Small intestine (tissue), 7 donors: ENCODE measurements around the gene CEMIP. TPM values are rescaled to one million over a fixed set of nuclear protein-coding genes. Genes with fewer than 3 reads are reported as not detected.

ENCODE experiments used
- DNase-seq, 2 donors: peaks; one replicate each; pipeline versions ENCODE4 v3.0.0 to v3.0.0-alpha.2; 2013
- FAIRE-seq: peaks from 2 replicates; lab custom pipeline; 2012; peaks lifted over from hg19 to GRCh38; lab: Jason Lieb, UNC
- H3K27ac ChIP-seq, 3 donors: one replicate each; pipeline ENCODE4 v1.5.1; 2013; ENCODE audit warnings: low read length in 2 of 3, mild to moderate bottlenecking in 2 of 3, control low read depth in 1 of 3, inconsistent platforms in 1 of 3, low read depth in 1 of 3, moderate library complexity in 1 of 3
- H3K27me3 ChIP-seq, 3 donors: one replicate each; pipeline ENCODE4 v1.6.1; 2013; ENCODE audit warnings: low read length in 3 of 3, inconsistent platforms in 1 of 3; ENCODE audit not compliant: control insufficient read depth in 3 of 3, insufficient read depth in 3 of 3
- H3K36me3 ChIP-seq, 3 donors: one replicate each; pipeline ENCODE4 v1.6.1; 2013; ENCODE audit warnings: low read length in 3 of 3, inconsistent platforms in 1 of 3, low read depth in 1 of 3, mild to moderate bottlenecking in 1 of 3, moderate library complexity in 1 of 3; ENCODE audit not compliant: control insufficient read depth in 3 of 3, insufficient read depth in 2 of 3
- H3K4me1 ChIP-seq, 3 donors: one replicate each; pipeline ENCODE4 v1.6.1; 2013; ENCODE audit warnings: low read length in 2 of 3, inconsistent platforms in 1 of 3, low read depth in 1 of 3, mild to moderate bottlenecking in 1 of 3, moderate library complexity in 1 of 3; ENCODE audit not compliant: control insufficient read depth in 3 of 3, insufficient read depth in 2 of 3
- H3K4me3 ChIP-seq, 3 donors: one replicate each; pipeline ENCODE4 v1.5.1; 2013; ENCODE audit warnings: low read length in 3 of 3, control low read depth in 1 of 3, inconsistent platforms in 1 of 3, low read depth in 1 of 3, mild to moderate bottlenecking in 1 of 3, moderate library complexity in 1 of 3
- H3K9me3 ChIP-seq, 2 donors: one replicate each; pipeline ENCODE4 v1.6.1; 2013; ENCODE audit warnings: low read depth in 1 of 2, low read length in 1 of 2; ENCODE audit not compliant: control insufficient read depth in 2 of 2, insufficient read depth in 1 of 2
- WGBS, 3 donors: extraction: QIAGEN DNeasy Blood & Tissue Kit; methylation state at CpG; one replicate each; pipeline ENCODE4 v1.1.7; 2013; 5-methylcytosine and 5-hydroxymethylcytosine counted together
- polyA plus RNA-seq, 4 donors: library from polyadenylated mRNA; stranded (reverse) in 3 of 4; unstranded in 1 of 4; fragments of 200-250 nt in 3 of 4; fragments of 120-200 nt in 1 of 4; gene quantifications; one replicate each; pipeline versions ENCODE4 v1.2.1 to v1.2.3, GENCODE V29; 2013
- donor health status: healthy with polysubstance abuse.
- donor health status: control.
- donor health status: control.
- donor health status: Bipolar disorder and iron deficiency.
- donor health status: healthy.

CEMIP gene
- polyA plus RNA-seq, 4 donors = 0.27 to 1.4 (median 0.93) TPM

DNA sequence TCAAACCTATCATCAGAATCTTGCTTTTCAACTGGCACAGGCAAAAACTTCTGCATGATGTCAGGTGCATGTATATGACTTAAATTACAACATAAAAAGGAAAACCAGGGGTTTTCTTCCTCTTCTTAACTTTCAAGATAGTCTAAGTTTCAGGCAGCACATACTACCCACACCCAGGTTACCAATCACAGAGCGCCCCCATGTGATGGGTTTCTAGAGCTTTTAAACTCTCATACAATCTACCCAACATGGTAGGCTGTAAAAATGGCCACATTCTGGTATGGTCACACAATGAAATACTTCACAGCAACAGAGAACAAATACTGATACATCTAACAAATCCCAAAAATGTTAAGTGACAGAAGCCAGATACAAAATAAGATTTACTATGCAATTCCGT, 203.0 kb downstream of the CEMIP start:
- Histone ChIP-seq H3K9me3 (no peaks in the 10 kb centered on the region), H3K4me1 (peaks cover 0 to 1% (median 0%) of the 10 kb centered on the region in 3 donors), H3K4me3 (no peak overlapping the region), H3K27ac (no peak overlapping the region), H3K27me3 (no peaks in the 10 kb centered on the region), H3K36me3 (peaks cover 8 to 33% (median 9%) of the 10 kb centered on the region in 3 donors)
- DNase-seq = no peak
- FAIRE-seq = no peak
- WGBS, 3 donors = 91 to 95% (median 92%) methylated on average over 2 of the region's 2 CpGs

DNA sequence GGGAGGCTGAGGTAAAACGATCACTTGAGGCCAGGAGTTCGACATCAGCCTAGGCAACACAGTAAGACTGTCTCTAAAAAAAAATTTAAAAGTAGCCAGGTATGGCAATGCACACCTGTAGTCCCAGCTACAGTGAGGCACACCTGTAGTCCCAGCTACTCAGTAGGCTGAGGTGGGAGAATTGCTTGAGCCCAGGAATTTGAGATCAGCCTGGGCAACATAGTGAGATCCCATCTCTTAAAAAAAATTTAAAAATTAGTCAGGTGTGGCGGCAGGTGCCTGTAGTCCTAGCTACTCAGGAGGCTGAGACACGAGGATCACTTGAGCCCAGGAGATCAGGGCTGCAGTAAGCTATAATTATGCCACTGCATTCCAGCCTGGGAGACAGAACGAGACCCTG, 203.7 kb downstream of the CEMIP start:
- DNase-seq (no peak), FAIRE-seq (no peak)
- Histone ChIP-seq H3K36me3 (peaks cover 5 to 28% (median 9%) of the 10 kb centered on the region in 3 donors), H3K4me3 (no peak overlapping the region), H3K27me3 (no peaks in the 10 kb centered on the region), H3K4me1 (peaks cover 0 to 2% (median 1%) of the 10 kb centered on the region in 3 donors), H3K27ac (no peak overlapping the region), H3K9me3 (no peaks in the 10 kb centered on the region)
- WGBS, 3 donors = 83 to 94% (median 93%) methylated on average over 5 of the region's 5 CpGs

DNA sequence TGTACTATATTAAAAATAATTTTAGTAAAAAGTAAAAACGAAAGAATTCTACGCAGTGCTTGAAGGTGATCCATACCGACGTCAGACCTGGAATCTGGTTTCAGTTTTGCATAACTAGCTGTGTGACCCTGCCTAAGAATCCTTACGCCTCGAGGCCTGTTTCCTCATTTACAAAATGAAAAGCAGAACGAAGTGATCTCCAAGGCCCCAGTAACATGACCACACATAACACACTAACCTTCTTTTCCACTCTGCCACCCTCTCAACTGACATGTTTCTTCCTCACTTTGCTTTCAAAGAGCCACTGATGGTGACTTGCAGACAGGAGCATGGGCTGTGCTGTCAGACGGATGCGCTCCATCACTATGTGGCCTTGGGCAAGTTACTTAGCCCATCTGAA, 205.7 kb downstream of the CEMIP start:
- Histone ChIP-seq H3K4me1 (peaks cover 0 to 11% (median 7%) of the 10 kb centered on the region in 3 donors), H3K27me3 (no peaks in the 10 kb centered on the region), H3K27ac (peak overlapping the region in 1 of 3 donors; percentile 2), H3K36me3 (peaks cover 0 to 18% (median 4%) of the 10 kb centered on the region in 3 donors), H3K9me3 (no peaks in the 10 kb centered on the region), H3K4me3 (no peak overlapping the region)
- FAIRE-seq = no peak
- DNase-seq = peak in 1 of 2 donors; percentile 26
- whole genome bisulfite sequencing, 3 donors = 63 to 79% (median 68%) methylated on average over 9 of the region's 9 CpGs

DNA sequence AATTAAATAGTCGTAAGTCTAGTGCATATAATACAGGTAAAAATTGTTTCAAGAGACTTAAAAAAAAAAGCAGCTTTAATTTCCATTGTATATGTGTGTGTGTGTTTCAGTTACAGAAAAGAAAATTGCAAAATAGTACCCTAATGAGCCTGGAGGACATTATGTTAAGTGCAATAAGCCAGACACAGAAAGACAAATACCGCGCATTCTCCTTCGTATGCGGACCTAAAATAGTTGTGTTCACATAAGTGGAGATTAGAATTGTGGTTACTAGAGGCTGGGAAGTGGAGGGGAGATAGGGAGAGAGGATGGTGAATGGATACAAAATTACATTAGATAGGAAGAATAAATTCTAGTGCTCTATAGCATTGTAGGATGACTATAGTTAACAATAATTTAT, 206.8 kb downstream of the CEMIP start:
- Histone ChIP-seq H3K4me3 (no peak overlapping the region), H3K27ac (no peak overlapping the region), H3K9me3 (no peaks in the 10 kb centered on the region), H3K36me3 (peaks cover 0 to 11% (median 2%) of the 10 kb centered on the region in 3 donors), H3K4me1 (peaks cover 0 to 11% (median 7%) of the 10 kb centered on the region in 3 donors), H3K27me3 (no peaks in the 10 kb centered on the region)
- FAIRE-seq = no peak
- 90 to 93% (median 90%) methylated on average over 5 of the region's 5 CpGs for WGBS, 3 donors
- DNase-seq = no peak

DNA sequence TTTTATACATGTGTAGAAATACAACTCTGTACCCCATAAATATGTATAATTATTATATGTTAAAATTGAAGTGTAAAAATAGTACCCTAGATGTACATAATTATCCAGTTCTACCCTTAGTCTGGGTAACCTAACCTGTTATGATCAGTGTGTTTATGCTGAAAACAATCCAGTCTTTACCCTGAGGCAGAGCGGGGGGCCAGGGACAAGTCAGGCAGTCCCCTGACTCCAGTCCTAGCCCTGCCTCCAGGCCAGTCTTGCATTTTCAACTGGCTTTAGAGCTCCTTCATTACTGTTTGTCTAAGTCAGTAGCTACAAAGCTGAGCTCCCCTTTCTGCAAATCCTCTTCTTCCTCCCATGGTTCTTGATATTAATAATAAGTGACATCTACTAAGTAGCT, 207.3 kb downstream of the CEMIP start:
- no peak overlapping the region for H3K27ac ChIP-seq
- H3K36me3 ChIP-seq = peaks cover 0 to 8% (median 2%) of the 10 kb centered on the region in 3 donors
- FAIRE-seq (no peak), DNase-seq (no peak)
- no peak overlapping the region for H3K4me3 ChIP-seq
- peaks cover 0 to 11% (median 7%) of the 10 kb centered on the region in 3 donors for H3K4me1 ChIP-seq
- H3K27me3 ChIP-seq = no peaks in the 10 kb centered on the region
- no peaks in the 10 kb centered on the region for H3K9me3 ChIP-seq
- WGBS, 3 donors = 92 to 100% (median 93%) methylated on average over 1 of the region's 1 CpG

DNA sequence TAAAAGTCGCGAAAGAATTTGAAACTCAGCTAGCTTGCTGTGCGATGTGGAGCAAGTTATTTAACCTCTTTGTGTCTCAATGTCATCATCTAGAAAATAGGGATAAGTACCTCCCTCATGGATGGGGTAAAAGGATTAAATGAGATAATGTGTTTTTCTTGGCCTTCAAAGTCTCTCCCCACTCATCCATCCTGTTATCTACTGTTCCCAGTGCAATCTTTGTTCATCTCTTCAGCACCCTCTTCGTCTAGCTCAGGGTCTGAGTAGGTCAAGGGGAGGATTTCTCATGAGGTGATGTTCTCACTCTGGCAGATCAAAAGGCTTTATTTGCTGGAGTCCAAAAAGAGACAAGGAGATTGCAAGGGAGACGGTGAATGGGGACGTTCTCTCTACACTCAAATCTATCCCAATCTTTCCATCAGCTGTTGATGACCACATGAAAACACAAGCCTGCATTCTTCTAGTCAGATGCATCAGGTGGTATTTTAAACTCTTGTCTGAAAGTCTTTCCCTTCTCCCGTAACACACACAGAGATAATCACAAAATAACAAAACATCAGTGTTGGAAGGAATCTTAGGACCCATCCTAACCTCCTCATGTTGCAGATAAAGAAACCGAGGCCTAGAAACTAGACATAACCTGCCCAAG, 209.1 kb downstream of the CEMIP start:
- no peaks in the 10 kb centered on the region for H3K9me3 ChIP-seq
- DNase-seq (no peak), FAIRE-seq (no peak)
- peaks cover 0 to 11% (median 7%) of the 10 kb centered on the region in 3 donors for H3K4me1 ChIP-seq
- H3K27me3 ChIP-seq = no peaks in the 10 kb centered on the region
- no peak overlapping the region for H3K27ac ChIP-seq
- peaks cover 0 to 4% (median 0%) of the 10 kb centered on the region in 3 donors for H3K36me3 ChIP-seq
- WGBS, 3 donors = 54 to 61% (median 56%) methylated on average over 8 of the region's 8 CpGs
- H3K4me3 ChIP-seq = peak overlapping the region in 2 of 3 donors; percentile 78 to 97

DNA sequence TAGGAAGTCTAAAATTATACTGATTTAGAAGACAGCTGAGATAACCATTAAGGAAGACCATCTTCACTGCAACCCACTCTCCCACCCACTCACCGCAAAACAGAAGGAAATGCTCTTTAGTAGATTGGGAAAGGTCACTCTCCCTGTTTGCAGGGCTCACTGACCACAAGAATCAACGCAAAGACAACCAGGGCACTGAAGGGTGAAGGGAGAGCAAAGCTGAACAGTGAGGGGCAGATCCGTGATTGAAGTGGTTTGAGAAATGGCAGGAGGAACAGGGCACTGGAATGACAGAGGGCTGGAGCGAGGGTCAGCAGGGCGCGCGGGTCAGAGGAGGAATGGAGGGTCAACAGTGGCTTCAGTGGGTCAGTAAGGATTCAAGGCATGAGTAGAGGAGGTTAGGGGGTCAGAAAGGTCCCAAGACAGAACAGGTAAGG, 209.9 kb downstream of the CEMIP start:
- DNase-seq (no peak), FAIRE-seq (no peak)
- Histone ChIP-seq H3K27me3 (no peaks in the 10 kb centered on the region), H3K36me3 (peaks cover 0 to 4% (median 0%) of the 10 kb centered on the region in 3 donors), H3K4me3 (peak overlapping the region; percentile 78 to 97 (median 89)), H3K9me3 (no peaks in the 10 kb centered on the region), H3K4me1 (peaks cover 0 to 11% (median 7%) of the 10 kb centered on the region in 3 donors), H3K27ac (peak overlapping the region; percentile 81 to 97 (median 82))
- 0 to 1% (median 1%) methylated on average over 7 of the region's 7 CpGs for WGBS, 3 donors

DNA sequence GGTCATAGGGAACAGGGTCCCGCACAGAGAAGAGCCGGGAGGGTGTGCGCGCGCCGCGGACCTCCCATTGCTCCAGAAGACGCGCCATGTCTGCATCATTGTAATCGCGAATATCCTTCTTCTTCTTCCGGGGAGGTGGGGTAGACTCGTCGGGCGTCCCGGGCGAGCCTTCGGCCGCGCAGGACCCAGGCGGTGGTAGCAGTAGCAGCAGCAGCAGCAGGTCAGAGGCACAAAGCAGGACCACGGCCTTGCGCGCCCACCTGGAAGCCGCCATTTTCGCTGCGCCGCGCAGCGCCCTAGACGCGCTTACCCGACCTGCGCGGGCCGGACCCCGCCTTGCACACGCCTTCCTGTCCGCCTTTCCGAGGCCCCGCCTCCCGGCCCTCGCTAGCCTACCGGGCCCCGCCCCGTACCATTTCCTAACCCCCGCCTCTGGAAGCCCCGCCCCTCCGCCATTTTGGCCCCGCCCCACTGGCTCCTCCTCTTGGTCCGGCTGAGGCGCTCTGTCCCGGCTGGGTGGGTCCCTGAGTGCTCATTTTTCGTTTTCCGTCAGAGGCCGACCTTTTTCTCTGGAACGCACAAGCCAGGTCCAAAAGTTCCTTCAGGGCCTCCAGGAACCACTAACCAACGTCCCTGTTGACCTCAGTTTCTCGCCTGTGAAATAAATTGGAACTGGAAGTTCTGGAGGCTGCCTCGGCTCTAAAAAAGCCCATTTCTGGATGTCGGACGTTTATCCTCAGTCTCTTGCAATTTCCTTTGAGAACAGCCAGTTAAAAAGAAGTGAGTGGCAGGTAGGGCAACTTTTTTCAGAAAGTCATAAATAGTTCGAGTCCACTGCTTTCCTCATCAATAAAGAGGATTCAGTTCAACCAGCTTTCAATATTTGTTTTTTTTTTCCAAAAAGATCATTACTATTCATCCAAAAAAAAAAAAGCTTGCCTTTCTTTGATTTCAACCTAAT, 210.6 kb downstream of the CEMIP start, which contains the start of gene MESD:
MESD (minus strand) TSS at position 302 of the 961 bp plus-strand sequence; CDS start at position 274, 28 bp downstream.
- Histone ChIP-seq H3K4me1 (peaks cover 0 to 11% (median 7%) of the 10 kb centered on the region in 3 donors), H3K36me3 (peaks cover 0 to 4% (median 0%) of the 10 kb centered on the region in 3 donors), H3K27ac (peak within 1 kb of the TSS; percentile 81 to 97 (median 82)), H3K9me3 (no peaks in the 10 kb centered on the region), H3K27me3 (no peaks in the 10 kb centered on the region), H3K4me3 (peak within 1 kb of the TSS; percentile 78 to 97 (median 89))
- DNase-seq (peak; percentile 96 to 97), FAIRE-seq (no peak)
- 1% methylated on average over 51 to 63 of the region's 63 CpGs for WGBS, 3 donors
